Measurements from ENCODE around the gene CLCNKB. TPM values are rescaled to one million over a fixed set of nuclear protein-coding genes. Genes with fewer than 3 reads are reported as not detected.

Gene CLCNKB
- total RNA-seq, 4 donors from 2014 or later = not detected

DNA sequence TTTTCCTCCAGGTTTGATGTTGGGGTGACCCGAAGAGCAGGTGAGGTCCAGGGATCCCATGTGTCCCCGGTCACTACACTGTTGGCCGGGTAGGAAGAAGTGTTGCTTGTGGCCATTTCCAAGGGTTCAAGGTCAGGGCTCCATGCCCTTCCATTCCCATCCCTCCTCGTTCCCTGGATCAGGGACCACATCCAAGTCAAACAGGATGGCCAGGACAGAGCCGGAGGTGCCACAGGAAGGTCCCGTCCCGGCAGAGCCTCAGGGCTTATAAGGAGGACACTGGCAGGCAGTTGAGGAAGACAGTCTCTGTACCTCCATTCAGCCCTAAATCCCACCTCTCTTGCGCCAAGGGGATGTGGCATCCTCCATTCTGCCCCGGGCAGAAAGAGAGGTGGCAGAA, 51.9 kb downstream of the CLCNKB start:
- intact Hi-C loops (cut with DNase I; ENCODE audit: low total_unique reads) (no loop called here), in situ Hi-C loops (cut with MboI; ENCODE audit: low sequenced_read_pairs in 4 of 4) (loop anchor here in 3 of 4 donors (25.0 kb wide), 1 partner anchor 267 kb away; the partner anchor contains the start of genes FBXO42 (in 3 of the 3) and SZRD1 (in 3 of the 3))
- Histone ChIP-seq H3K9me3 (no peaks in the 10 kb centered on the region), H3K4me1 (no peaks in the 10 kb centered on the region), H3K27ac (no peak overlapping the region), H3K27me3 (peaks cover 0 to 2% (median 0%) of the 10 kb centered on the region in 3 donors), H3K36me3 (no peaks in the 10 kb centered on the region), H3K4me3 (no peak overlapping the region)
- DNase-seq = no peak
- no peak for TF ChIP-seq POLR2A (IDR thresholded peaks at IDR 0.05)
- TF ChIP-seq CTCF (IDR thresholded peaks at IDR 0.05 in 4 of 5, conservative IDR thresholded peaks at IDR 0.05 in 1 of 5) = no peak
- no peak for ATAC-seq

DNA sequence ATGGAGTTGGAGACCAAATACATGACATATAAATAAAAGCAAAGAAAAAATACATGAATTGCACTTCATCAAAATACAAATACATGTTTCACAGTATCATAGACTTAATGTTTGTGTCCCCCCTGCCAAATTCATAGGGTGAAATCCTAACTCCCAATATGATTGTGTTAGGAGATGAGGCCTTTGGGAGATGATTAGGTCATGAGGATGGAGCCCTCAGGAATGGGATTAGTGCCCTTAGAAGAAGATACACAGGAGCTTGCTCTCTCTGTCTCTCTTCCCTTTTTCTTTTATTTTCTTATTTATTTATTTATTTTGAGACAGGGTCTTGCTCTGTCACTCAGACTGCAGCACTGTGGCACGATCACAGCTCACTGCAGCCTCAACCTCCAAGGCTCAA, 55.8 kb downstream of the CLCNKB start:
- peaks cover 0 to 2% (median 0%) of the 10 kb centered on the region in 3 donors for H3K27me3 ChIP-seq
- TF ChIP-seq POLR2A (IDR thresholded peaks at IDR 0.05) (no peak), CTCF (IDR thresholded peaks at IDR 0.05 in 4 of 5, conservative IDR thresholded peaks at IDR 0.05 in 1 of 5) (no peak)
- H3K4me3 ChIP-seq = no peak overlapping the region
- ATAC-seq = no peak
- no peaks in the 10 kb centered on the region for H3K9me3 ChIP-seq
- no peaks in the 10 kb centered on the region for H3K4me1 ChIP-seq
- intact Hi-C loops (cut with DNase I; ENCODE audit: low total_unique reads) = no loop called here
- in situ Hi-C loops (cut with MboI; ENCODE audit: low sequenced_read_pairs in 4 of 4) = loop anchor here in 3 of 4 donors (25.0 kb wide), 1 partner anchor 263 kb away; the partner anchor contains the start of genes FBXO42 (in 3 of the 3) and SZRD1 (in 3 of the 3)
- H3K27ac ChIP-seq = no peak overlapping the region
- DNase-seq = no peak
- no peaks in the 10 kb centered on the region for H3K36me3 ChIP-seq

- Histone ChIP-seq H3K36me3 (no peaks in the 10 kb centered on the region), H3K4me1 (no peaks in the 10 kb centered on the region), H3K27me3 (peaks cover 0 to 2% (median 0%) of the 10 kb centered on the region in 3 donors), H3K4me3 (no peak overlapping the region), H3K27ac (no peak overlapping the region), H3K9me3 (no peaks in the 10 kb centered on the region)
- no peak for ATAC-seq
- in situ Hi-C loops (cut with MboI; ENCODE audit: low sequenced_read_pairs in 4 of 4) = no loop called here
- TF ChIP-seq CTCF (IDR thresholded peaks at IDR 0.05 in 4 of 5, conservative IDR thresholded peaks at IDR 0.05 in 1 of 5) = no peak
- no peak for TF ChIP-seq POLR2A (IDR thresholded peaks at IDR 0.05)
- DNase-seq = no peak
- intact Hi-C loops (cut with DNase I; ENCODE audit: low total_unique reads) = no loop called here
Measured at GRCh38 chr1:16101623-16102022, 58.0 kb downstream of the CLCNKB start.

Other genes with a start within 250 kb of the CLCNKB start
- 1 to 10 TPM; 1.2 to 2.4 (median 1.2) TPM for gene UQCRHL, start 236.1 kb upstream of the CLCNKB start, total RNA-seq
- gene SPEN, start 196.1 kb upstream of the CLCNKB start, total RNA-seq = 10 to 100 TPM; 21.7 to 55.5 (median 38.0) TPM
- 10 to 100 TPM; 25.9 to 44.1 (median 31.5) TPM for gene ZBTB17, start 67.7 kb upstream of the CLCNKB start, total RNA-seq
- under 1 TPM in 2 of 4 donors, not detected in 2; 0.10 to 0.19 TPM for gene SRARP, start 39.5 kb upstream of the CLCNKB start, total RNA-seq
- 1,000 to 10,000 TPM in 1 of 4 donors, 100 to 1,000 TPM in 3; 355 to 1,466 (median 716) TPM for gene HSPB7, start 25.7 kb upstream of the CLCNKB start, total RNA-seq
- under 1 TPM in 3 of 4 donors, not detected in 1; 0.64 to 0.94 (median 0.80) TPM for gene CLCNKA, start 21.7 kb upstream of the CLCNKB start, total RNA-seq
- not detected for gene FAM131C, start 29.9 kb downstream of the CLCNKB start, total RNA-seq
- 1 to 10 TPM; 1.2 to 6.4 (median 2.9) TPM for gene EPHA2, start 112.3 kb downstream of the CLCNKB start, total RNA-seq
- 1 to 10 TPM in 3 of 4 donors, under 1 TPM in 1; 0.68 to 3.0 (median 2.3) TPM for gene ARHGEF19, start 168.9 kb downstream of the CLCNKB start, total RNA-seq
- 1 to 10 TPM in 3 of 4 donors, under 1 TPM in 1; 0.46 to 6.3 (median 3.1) TPM for gene CPLANE2, start 193.4 kb downstream of the CLCNKB start, total RNA-seq

Data from gastrocnemius medialis (tissue), 4 donors.